Cardiac septum (tissue), 1 donor: ENCODE data around the gene BUD23. TPM values are rescaled to one million over a fixed set of nuclear protein-coding genes. Genes with fewer than 3 reads are reported as not detected.

Experiments
- DNase-seq: peaks from one replicate; pipeline ENCODE4 v3.0.0-alpha.2; 2020; ENCODE audit warnings: low spot score
- intact Hi-C: fragments of 100-400 bp; cut with DNase I; formaldehyde crosslinking; loops from one replicate; pipeline ENCODE4 v1.14.0; 2022
- microRNA-seq: library from miRNA; unstranded; fragments of <30 nt; microRNA quantifications from one replicate; pipeline ENCODE4 v1.2.0, GENCODE V29; 2020
- total RNA-seq: library from RNA; stranded (reverse); fragmentation: NEBNext Ultra II Directional; extraction: Animal tissue kit (Norgen Biotek cat#: 25700); gene quantifications from one replicate; pipeline ENCODE4 v1.2.1, GENCODE V29; 2021
- donor health status: DM: no; HTN: no; CAD: no.

The BUD23 gene
- total RNA-seq, 1 donor from 2014 or later = 59.1 TPM

DNA sequence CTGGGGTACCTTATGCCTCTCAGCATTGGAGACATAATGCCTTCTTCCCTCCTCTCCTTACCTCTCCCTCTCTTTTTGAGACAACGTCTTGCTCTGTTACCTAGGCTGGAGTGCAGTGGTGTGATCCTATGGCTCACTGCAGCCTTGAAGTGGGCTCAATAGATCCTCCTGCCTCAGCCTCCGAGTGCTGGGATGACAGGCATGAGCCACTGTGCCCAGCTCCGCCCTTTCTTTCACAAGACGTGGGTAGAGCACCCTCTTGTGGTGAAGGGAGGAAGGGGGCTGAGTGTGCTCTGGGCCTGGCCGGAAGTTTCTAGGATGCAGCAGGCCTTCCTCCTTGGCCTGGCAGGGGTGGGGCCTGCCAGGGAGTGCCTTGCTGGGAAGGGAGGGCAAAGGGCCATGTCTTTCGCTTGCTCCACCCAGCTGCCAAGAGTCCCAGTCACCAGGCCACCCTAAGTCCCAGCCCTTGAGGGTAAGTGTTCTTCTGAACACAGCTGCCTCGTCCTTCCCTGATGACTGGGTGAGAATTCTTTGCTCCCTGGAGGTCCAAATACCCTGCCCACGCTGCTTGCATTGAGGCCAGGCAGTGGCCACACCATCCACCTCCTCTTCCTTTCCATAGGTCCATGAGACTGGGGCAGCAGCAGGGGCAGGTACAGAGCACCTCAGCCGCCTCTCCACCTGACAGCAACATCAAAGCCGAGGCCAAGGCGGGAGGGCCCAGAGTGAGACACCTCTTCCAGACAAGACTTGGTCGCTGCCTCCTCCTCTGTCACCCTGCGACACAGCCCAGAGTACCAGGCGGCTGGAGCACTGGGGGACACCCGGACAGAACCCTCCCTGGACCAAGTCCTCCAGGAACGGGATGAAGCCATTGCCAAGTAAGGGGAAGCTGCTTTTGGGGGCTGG lies 51.5 kb downstream of the BUD23 start:
- peak; percentile 87 for DNase-seq
- intact Hi-C loops = loop anchor here (5.0 to 10.0 kb wide), 2 partner anchors 53 to 110 kb away; partner anchors contain the start of genes BUD23, DNAJC30 and METTL27

DNA sequence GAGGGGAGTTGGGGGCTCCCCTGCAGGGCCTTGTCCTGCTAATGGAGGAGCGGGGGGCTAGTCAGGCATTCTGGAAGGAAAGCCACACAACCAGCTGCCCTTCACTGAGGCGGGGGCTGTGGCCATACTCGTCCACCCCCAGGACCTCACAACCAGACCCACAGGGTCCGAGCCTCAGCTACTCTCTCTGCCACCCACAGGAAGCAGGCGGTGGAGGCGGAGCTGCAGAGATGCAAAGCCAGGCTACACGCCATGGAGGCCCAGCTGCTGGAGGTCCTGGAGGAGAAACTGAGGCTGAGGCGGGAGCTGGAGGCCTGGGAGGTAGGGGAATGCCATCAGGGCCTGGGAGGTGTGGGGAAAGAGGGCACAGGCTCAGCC lies 52.1 kb downstream of the BUD23 start:
- no peak for DNase-seq
- intact Hi-C loops = loop anchor here (5.0 to 10.0 kb wide), 2 partner anchors 53 to 109 kb away; partner anchors contain the start of genes BUD23, DNAJC30 and METTL27

DNA sequence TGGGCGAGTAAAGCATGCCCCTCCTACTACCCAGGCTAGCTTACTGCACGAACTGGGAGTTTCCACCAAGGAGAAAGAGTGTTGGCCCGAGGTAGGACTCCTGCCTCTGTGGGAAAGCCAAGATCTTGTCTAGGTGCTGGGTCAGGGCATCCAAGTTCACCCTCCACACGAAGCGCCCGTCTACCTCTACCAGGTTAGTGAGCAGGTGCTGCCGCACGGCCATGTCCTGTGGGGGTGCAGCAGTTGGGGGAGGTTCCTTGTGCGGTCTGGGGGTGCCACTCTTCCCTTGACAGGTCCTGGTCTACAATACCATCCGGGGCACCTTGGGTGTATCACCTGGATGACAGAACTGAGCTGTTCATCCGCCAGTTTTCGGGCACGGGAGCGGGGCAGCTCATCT lies 53.5 kb downstream of the BUD23 start:
- no peak for DNase-seq
- intact Hi-C loops = loop anchor here (5.0 to 10.0 kb wide), 2 partner anchors 55 to 108 kb away; partner anchors contain the start of genes BUD23, DNAJC30 and METTL27

DNA sequence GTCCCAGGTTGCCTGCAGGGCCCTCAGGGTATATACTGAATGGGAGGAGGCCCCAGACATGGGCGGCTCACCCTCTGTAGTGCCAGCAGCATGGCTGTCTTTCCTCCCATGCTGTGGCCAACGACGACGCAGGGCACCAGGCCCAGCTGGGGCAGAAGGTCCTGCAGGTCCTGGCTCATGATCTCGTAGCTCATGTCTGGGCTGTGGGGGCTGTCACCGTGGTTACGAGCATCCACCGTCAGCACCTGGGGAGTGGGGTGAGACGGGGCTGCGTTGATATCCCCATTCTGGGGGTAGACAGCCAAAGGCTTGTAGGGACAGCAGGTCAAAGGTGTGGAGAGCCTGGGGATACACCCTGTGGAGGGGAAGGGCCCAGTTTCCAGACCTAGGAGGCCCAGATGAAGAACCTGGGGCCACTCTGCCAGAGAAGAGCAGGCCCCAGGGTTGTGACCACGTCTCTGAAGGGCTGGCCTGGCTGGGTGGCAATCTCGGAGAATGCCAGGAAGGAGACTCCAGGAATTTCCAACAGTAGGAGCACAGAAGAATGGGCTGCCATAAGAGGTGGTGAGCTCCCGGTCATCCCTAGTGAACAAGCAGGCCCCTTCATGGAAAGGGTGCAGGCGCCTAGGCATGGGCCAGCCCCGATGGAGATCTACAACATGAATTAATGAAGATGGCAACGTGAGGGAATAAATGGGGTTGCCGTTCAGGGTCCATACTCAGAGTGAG lies 54.3 kb downstream of the BUD23 start:
- intact Hi-C loops = loop anchor here (5.0 to 10.0 kb wide), 2 partner anchors 55 to 107 kb away; partner anchors contain the start of genes BUD23, DNAJC30 and METTL27
- DNase-seq = no peak

DNA sequence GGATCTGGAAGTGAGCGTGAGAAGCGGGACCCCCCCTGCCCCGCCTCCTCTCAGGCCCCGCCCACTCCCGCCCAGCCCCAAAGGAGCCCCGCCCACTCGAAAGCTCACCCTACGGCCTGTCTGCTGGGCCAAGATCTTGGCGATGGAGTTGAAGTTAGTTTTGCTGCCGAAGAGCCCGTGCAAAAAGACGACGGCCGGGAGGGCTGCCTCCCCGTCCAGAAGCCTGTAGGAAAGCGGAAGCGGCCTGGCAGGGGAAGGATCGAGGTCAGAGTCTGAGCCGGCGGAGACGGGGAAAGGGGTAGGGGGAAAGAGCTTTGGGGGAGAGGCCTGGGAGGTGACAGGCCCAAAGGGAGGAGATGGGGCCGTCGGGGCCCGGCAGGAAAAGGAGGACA lies 54.8 kb downstream of the BUD23 start:
- intact Hi-C loops = loop anchor here (5.0 to 10.0 kb wide), 2 partner anchors 56 to 107 kb away; partner anchors contain the start of genes BUD23, DNAJC30 and METTL27
- no peak for DNase-seq

DNA sequence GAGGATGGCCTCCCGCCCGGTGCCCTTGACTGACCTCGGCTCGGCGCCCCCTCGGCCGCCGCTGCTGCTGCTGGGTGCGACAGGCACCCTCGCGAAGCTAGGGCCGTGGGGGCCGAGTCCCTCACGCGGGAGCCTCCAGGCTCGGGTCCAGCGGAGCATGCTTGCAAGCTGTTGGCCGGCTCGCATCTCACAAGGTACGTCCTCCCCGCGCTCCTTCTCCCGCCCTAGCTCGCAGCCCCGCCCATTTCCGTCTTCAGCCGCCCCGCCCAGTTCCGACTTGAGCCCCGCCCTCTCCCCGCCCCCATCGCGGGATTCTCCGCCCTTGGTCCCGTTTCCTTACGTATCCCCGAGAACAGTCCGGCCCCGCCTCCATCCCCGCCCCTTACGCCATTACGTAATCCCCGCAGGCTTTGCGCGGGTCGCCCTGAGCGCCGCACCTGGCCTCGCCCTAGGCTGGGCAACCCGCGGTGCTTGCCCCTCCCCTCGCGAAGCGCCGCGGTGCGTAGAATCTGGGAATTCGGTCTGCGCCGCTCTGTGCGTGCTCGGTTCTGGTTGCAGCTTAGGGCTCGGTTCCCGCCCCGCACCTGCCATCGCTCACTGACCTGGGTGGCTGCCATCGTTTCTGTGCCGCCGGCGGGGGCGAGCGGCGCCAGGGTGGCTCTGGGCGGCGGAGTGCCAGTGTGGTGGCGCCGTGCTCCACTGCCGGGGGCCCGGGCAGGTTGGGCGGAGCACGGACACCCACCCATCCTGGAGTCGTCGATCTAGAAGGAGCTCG lies 55.4 kb downstream of the BUD23 start, which contains the start of gene ABHD11:
Gene ABHD11, minus strand, starts transcription at position 191 of the 775 bp plus-strand sequence. Its CDS starts 32 bp downstream, at position 159.
- DNase-seq = peak; percentile 99
- intact Hi-C loops = loop anchor here (5.0 to 10.0 kb wide), 2 partner anchors 56 to 106 kb away; partner anchors contain the start of genes BUD23, DNAJC30 and METTL27

DNA sequence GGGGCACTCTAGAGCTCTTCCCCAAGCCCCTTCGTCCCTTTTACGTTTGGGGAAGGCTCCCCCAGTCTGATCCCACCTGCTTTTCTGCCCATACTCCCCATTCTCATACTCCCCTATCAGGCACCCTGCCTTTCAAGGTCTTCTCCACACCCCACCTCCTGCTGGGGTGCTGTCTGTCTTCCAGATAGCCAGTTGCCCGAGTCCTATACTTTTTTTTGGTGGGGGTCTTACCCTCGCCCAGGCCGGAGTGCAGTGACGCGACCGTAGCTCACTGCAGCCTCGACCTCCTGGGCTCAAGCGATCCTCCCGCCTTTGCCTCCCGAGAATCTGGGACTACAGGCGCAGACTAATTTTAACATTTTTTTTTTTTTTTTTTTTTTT lies 56.0 kb downstream of the BUD23 start:
- no peak for DNase-seq
- intact Hi-C loops = loop anchor here (5.0 to 10.0 kb wide), 2 partner anchors 57 to 105 kb away; partner anchors contain the start of genes BUD23, DNAJC30 and METTL27

DNA sequence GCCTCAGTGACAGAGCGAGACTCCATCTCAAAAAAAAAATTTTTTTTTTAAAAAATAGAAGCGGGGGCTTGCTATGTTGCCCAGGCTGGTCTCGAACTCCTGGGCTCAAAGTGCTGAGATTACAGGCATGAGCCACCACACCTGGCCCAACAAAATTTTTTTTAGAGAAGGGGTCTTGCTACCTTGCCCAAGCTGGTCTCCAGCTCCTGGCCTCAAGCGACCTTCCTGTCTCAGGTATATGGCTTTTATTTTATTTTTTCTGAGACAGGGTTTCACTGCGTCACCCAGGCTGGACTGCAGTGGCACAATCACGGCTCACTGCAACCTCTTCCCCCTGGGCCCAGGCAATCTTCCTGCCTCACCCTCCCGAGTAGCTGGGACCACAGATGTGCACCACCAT lies 56.8 kb downstream of the BUD23 start:
- no peak for DNase-seq
- intact Hi-C loops = no loop called here

DNA sequence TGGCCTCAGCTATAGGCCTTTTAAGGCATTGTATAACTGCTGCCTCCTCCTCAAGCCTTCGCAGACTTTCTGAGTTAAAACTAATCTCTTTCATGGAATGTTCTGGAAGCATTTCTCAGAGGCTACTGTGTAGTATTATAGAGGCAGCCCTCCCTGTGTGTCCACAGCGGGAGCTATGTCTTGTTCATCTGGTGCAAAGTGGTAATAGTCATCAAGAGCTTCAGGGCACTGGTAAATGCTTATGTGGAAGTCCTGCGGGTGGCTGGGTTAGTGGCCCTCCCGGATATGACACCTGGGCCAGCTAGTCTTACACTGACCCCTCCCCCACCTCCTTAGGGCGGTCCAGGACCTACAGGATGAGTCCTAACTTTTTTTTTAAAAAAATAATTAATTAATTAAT lies 57.4 kb downstream of the BUD23 start:
- intact Hi-C loops = no loop called here
- DNase-seq = no peak

DNA sequence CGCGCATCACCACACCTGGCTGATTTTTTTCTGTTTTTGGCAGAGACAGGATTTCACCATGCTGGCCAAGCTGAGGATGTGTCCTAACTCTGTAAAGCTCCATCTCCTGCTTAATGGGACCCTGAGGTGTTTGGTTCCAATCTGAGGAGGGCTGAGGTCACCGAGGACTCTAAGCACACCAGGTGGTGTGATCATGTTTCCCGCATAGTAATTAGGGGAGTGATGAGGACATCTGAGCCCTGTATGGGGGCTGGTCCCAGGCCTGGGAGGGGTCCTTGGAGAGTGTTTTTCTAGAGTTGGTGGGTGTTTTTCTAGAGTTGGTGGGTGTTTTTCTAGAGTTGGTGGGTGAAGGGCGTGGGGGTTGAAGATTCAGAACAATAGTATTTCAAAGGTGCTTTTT lies 58.2 kb downstream of the BUD23 start:
- no peak for DNase-seq
- intact Hi-C loops = no loop called here

DNA sequence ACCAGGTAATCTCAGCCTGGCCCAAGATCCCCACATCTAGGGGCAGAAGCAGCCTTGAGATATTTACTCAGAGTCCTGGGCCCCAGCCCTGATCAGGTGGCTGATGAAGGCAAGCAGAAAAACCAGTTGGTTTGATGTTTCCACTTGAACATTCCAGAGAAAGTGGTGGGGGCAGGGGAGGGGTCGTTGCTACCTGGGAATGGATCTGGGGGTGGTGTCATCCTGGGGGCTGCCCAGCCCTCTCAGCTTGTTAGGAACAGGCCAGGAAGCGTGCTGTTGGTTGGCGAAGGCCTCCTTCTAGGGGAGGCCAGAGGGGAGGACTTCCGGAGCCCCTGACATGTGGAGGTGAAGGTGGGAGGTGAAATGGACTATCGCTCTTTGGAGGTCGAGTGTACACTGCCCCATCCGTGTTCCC lies 58.9 kb downstream of the BUD23 start:
- intact Hi-C loops = no loop called here
- no peak for DNase-seq

DNA sequence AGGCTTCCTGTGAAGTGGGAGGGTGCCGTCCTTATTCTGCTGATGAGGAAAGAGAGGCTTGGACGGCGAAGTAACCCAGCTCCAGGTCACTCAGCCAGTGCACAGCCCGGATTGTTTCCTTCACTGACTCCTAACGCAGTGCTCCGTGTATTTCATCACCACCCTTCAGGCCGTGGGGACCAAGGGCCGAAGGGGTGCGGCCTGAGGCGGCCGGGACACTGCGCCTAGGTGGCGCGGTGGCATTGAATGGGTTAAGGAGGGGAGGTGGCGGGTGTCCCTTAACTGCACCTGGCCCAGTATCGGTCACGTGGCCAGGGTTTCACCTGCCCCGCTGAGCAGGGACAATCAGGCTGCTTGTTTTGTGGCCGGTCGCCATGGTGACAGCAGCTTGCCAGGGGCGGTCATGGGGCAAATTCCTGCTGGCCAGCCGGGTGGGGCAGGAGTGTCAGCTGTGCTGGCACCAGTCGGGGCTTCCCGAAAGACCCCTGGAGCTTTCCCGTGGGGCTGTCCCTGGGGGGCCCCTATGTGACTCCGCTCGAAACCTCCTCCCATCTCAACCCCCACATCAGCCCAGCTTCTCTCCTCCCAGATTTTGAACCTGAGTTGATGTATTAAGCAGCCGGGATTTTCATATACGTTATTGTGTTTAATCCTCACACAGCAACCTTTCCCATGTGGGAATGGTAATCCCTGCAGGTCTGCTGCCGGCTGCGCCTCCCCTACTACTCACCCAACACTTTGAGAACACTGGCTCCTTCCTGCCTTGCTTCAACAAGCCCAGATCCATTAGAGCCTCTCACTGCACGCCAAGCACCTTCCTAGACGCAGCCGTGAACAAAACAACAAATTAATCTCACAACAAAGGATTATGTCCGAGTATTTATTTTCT lies 59.6 kb downstream of the BUD23 start:
- no peak for DNase-seq
- intact Hi-C loops = no loop called here

DNA sequence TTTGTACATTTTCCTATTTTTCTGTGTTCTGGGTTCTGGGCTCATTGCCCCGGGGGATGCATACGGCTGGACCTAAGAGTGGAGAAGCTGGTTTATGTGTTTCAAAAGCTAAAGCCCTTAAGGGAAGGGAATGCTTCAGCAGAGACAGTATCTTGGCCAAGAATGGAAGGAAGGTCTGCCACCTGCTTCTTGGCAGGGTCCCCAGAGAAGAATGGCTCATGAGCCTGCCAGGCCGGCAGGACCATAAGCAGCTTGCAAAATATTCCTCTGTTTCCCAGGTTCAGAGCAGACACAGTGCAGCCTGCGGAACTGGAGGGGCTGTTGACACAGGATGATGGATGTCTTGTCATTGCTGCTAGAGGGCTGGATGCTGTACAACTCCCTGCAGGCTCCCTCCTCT lies 63.0 kb downstream of the BUD23 start:
- intact Hi-C loops = no loop called here
- no peak for DNase-seq

Small RNAs within 50 kb of the gene (microRNA-seq; reads per million reads assigned to microRNA genes)
- gene MIR4284 = not detected

Other genes starting within 250 kb of the BUD23 start
- 0.19 TPM for gene FZD9, start 249.8 kb upstream of the BUD23 start, total RNA-seq
- 45.7 TPM for gene BAZ1B, start 161.3 kb upstream of the BUD23 start, total RNA-seq
- 68.9 TPM for gene BCL7B, start 125.9 kb upstream of the BUD23 start, total RNA-seq
- gene TBL2, start 105.0 kb upstream of the BUD23 start, total RNA-seq = 13.6 TPM
- gene MLXIPL, start 59.1 kb upstream of the BUD23 start, total RNA-seq = 0.65 TPM
- gene VPS37D, start 15.8 kb upstream of the BUD23 start, total RNA-seq = 2.4 TPM
- 16.4 TPM for gene DNAJC30, start 144 bp upstream of the BUD23 start, total RNA-seq
- gene STX1A, start 36.1 kb downstream of the BUD23 start, total RNA-seq = 3.3 TPM
- gene ABHD11, start 55.2 kb downstream of the BUD23 start, total RNA-seq = 31.6 TPM
- gene CLDN3, start 86.7 kb downstream of the BUD23 start, total RNA-seq = not detected
- not detected for gene CLDN4, start 147.4 kb downstream of the BUD23 start, total RNA-seq
- gene METTL27, start 158.9 kb downstream of the BUD23 start, total RNA-seq = 0.35 TPM
- gene TMEM270, start 177.6 kb downstream of the BUD23 start, total RNA-seq = not detected